ENCODE measurements around the gene KIAA1614. TPM values are rescaled to one million over a fixed set of nuclear protein-coding genes. Genes with fewer than 3 reads are reported as not detected.

The KIAA1614 gene
- total RNA-seq, 1 donor from 2014 or later: 0.16 TPM

GRCh38 chr1:180947499-180947885 is 34.8 kb downstream of the KIAA1614 start:
- intact Hi-C loops (cut with micrococcal nuclease): no loop called here
- Mint-ChIP-seq H3K9me3 (peaks cover 14% of the 10 kb centered on the region), H3K4me3 (no peak overlapping the region), H3K36me3 (ENCODE audit: low read depth) (peaks cover 43% of the 10 kb centered on the region), H3K27me3 (no peaks in the 10 kb centered on the region), H3K4me1 (peaks cover 5% of the 10 kb centered on the region), H3K27ac (no peak overlapping the region)
- DNase-seq: no peak

- Mint-ChIP-seq H3K4me3 (no peak overlapping the region), H3K27me3 (no peaks in the 10 kb centered on the region), H3K36me3 (ENCODE audit: low read depth) (peaks cover 41% of the 10 kb centered on the region), H3K4me1 (peaks cover 5% of the 10 kb centered on the region), H3K27ac (no peak overlapping the region), H3K9me3 (peaks cover 14% of the 10 kb centered on the region)
- intact Hi-C loops (cut with micrococcal nuclease): no loop called here
- DNase-seq: no peak
Measured at GRCh38 chr1:180947901-180948640, 35.4 kb downstream of the KIAA1614 start.

GRCh38 chr1:180948641-180949615 is 36.2 kb downstream of the KIAA1614 start:
- H3K4me1 Mint-ChIP-seq: peaks cover 5% of the 10 kb centered on the region
- no peaks in the 10 kb centered on the region for H3K27me3 Mint-ChIP-seq
- intact Hi-C loops (cut with micrococcal nuclease): no loop called here
- peaks cover 41% of the 10 kb centered on the region for H3K36me3 Mint-ChIP-seq (ENCODE audit: low read depth)
- no peak for DNase-seq
- no peak overlapping the region for H3K27ac Mint-ChIP-seq
- H3K4me3 Mint-ChIP-seq: no peak overlapping the region
- peaks cover 14% of the 10 kb centered on the region for H3K9me3 Mint-ChIP-seq

- Mint-ChIP-seq H3K4me1 (peaks cover 6% of the 10 kb centered on the region), H3K4me3 (no peak overlapping the region), H3K36me3 (ENCODE audit: low read depth) (peaks cover 36% of the 10 kb centered on the region), H3K27ac (no peak overlapping the region), H3K9me3 (peaks cover 14% of the 10 kb centered on the region), H3K27me3 (no peaks in the 10 kb centered on the region)
- intact Hi-C loops (cut with micrococcal nuclease): no loop called here
- DNase-seq: no peak
Measured at GRCh38 chr1:180949616-180950000, 36.9 kb downstream of the KIAA1614 start.

- DNase-seq: no peak
- Mint-ChIP-seq H3K4me1 (peaks cover 6% of the 10 kb centered on the region), H3K36me3 (ENCODE audit: low read depth) (peaks cover 36% of the 10 kb centered on the region), H3K27me3 (no peaks in the 10 kb centered on the region), H3K9me3 (peaks cover 14% of the 10 kb centered on the region), H3K27ac (no peak overlapping the region), H3K4me3 (no peak overlapping the region)
- intact Hi-C loops (cut with micrococcal nuclease): no loop called here
Measured at GRCh38 chr1:180950321-180950720, 37.6 kb downstream of the KIAA1614 start.

- intact Hi-C loops (cut with micrococcal nuclease): no loop called here
- Mint-ChIP-seq H3K27me3 (no peaks in the 10 kb centered on the region), H3K4me3 (no peak overlapping the region)
Measured at GRCh38 chr1:180951186-180951745, 38.6 kb downstream of the KIAA1614 start.

GRCh38 chr1:180951836-180952656 is 39.3 kb downstream of the KIAA1614 start:
- Mint-ChIP-seq H3K4me3 (no peak overlapping the region), H3K36me3 (ENCODE audit: low read depth) (peaks cover 23% of the 10 kb centered on the region), H3K4me1 (peaks cover 2% of the 10 kb centered on the region), H3K9me3 (peaks cover 8% of the 10 kb centered on the region), H3K27me3 (no peaks in the 10 kb centered on the region), H3K27ac (no peak overlapping the region)
- intact Hi-C loops (cut with micrococcal nuclease): no loop called here
- no peak for DNase-seq

More at GRCh38 chr1:180951186-180951745, 38.6 kb downstream of the KIAA1614 start:
- H3K9me3 Mint-ChIP-seq: peaks cover 14% of the 10 kb centered on the region
- peaks cover 30% of the 10 kb centered on the region for H3K36me3 Mint-ChIP-seq (ENCODE audit: low read depth)
- DNase-seq: no peak
- peaks cover 6% of the 10 kb centered on the region for H3K4me1 Mint-ChIP-seq
- no peak overlapping the region for H3K27ac Mint-ChIP-seq

- Mint-ChIP-seq H3K27me3 (no peaks in the 10 kb centered on the region), H3K9me3 (peaks cover 5% of the 10 kb centered on the region), H3K36me3 (ENCODE audit: low read depth) (peaks cover 17% of the 10 kb centered on the region), H3K27ac (no peak overlapping the region), H3K4me1 (peaks cover 2% of the 10 kb centered on the region), H3K4me3 (no peak overlapping the region)
- no peak for DNase-seq
- intact Hi-C loops (cut with micrococcal nuclease): no loop called here
Measured at GRCh38 chr1:180952657-180953013, 39.9 kb downstream of the KIAA1614 start.

GRCh38 chr1:180953291-180954004 is 40.8 kb downstream of the KIAA1614 start:
- peaks cover 13% of the 10 kb centered on the region for H3K36me3 Mint-ChIP-seq (ENCODE audit: low read depth)
- intact Hi-C loops (cut with micrococcal nuclease): no loop called here
- peaks cover 5% of the 10 kb centered on the region for H3K9me3 Mint-ChIP-seq
- H3K4me1 Mint-ChIP-seq: peaks cover 2% of the 10 kb centered on the region
- H3K27ac Mint-ChIP-seq: peak overlapping the region; percentile 20
- H3K4me3 Mint-ChIP-seq: peak overlapping the region; percentile 64
- no peak for DNase-seq
- no peaks in the 10 kb centered on the region for H3K27me3 Mint-ChIP-seq

- H3K36me3 Mint-ChIP-seq (ENCODE audit: low read depth): peaks cover 16% of the 10 kb centered on the region
- intact Hi-C loops (cut with micrococcal nuclease): no loop called here
- peaks cover 2% of the 10 kb centered on the region for H3K4me1 Mint-ChIP-seq
- DNase-seq: peak; percentile 88
- H3K27me3 Mint-ChIP-seq: no peaks in the 10 kb centered on the region
- H3K9me3 Mint-ChIP-seq: no peaks in the 10 kb centered on the region
- peak overlapping the region; percentile 62 for H3K4me3 Mint-ChIP-seq
- H3K27ac Mint-ChIP-seq: no peak overlapping the region
Measured at GRCh38 chr1:180954005-180954800, 41.5 kb downstream of the KIAA1614 start.

GRCh38 chr1:180954801-180955165 is 42.1 kb downstream of the KIAA1614 start:
- intact Hi-C loops (cut with micrococcal nuclease): no loop called here
- Mint-ChIP-seq H3K4me3 (peak overlapping the region; percentile 62), H3K27ac (no peak overlapping the region), H3K9me3 (no peaks in the 10 kb centered on the region), H3K27me3 (no peaks in the 10 kb centered on the region), H3K36me3 (ENCODE audit: low read depth) (peaks cover 19% of the 10 kb centered on the region), H3K4me1 (peaks cover 2% of the 10 kb centered on the region)
- no peak for DNase-seq

GRCh38 chr1:180956028-180956640 is 43.4 kb downstream of the KIAA1614 start:
- Mint-ChIP-seq H3K27me3 (no peaks in the 10 kb centered on the region), H3K9me3 (peaks cover 5% of the 10 kb centered on the region), H3K36me3 (ENCODE audit: low read depth) (peaks cover 23% of the 10 kb centered on the region), H3K27ac (no peak overlapping the region), H3K4me1 (peaks cover 2% of the 10 kb centered on the region), H3K4me3 (no peak overlapping the region)
- intact Hi-C loops (cut with micrococcal nuclease): no loop called here
- no peak for DNase-seq
